GM12878 (cell line): ENCODE measurements around the gene ARID5B. TPM values are rescaled to one million over a fixed set of nuclear protein-coding genes. Genes with fewer than 3 reads are reported as not detected.

Experiments
- ATAC-seq: fragments of 200-7000 bp; cut with Tn5 transposase; 3 replicates; pipeline ENCODE4 v1.9.1; 2020; ENCODE audit warnings: mild to moderate bottlenecking, moderate library complexity
- BruUV-seq: library from RNA; stranded (reverse); fragments of 400-500 nt; replicated peaks from 2 replicates; lab custom pipeline; 2021; lab: Mats Ljungman, UMichigan
- CTCF ChIA-PET: fragments of 300-600 bp; sonication (Branson Sonifier 250); formaldehyde crosslinking; extraction: SDS; loops from one replicate; lab custom pipeline; 2021; ENCODE audit warnings: inconsistent platforms; lab: Yijun Ruan, JAX
- POLR2A ChIA-PET: fragments of 350-600 bp; formaldehyde crosslinking; extraction: SDS; loops from one replicate; lab custom pipeline; 2021; ENCODE audit warnings: inconsistent platforms; lab: Charles Lee
- RAD21 ChIA-PET: fragments of 300-600 bp; sonication (Branson Sonifier 250); formaldehyde crosslinking; loops from one replicate; lab custom pipeline; 2023; ENCODE audit warnings: antibody characterized with exemption; ENCODE audit not compliant: unreplicated experiment; lab: Charles Lee
- SMC1A ChIA-PET: fragments of 300-600 bp; sonication (Branson Sonifier 250); formaldehyde crosslinking; loops from one replicate; lab custom pipeline; 2023; ENCODE audit not compliant: unreplicated experiment, uncharacterized antibody; lab: Charles Lee
- DNase-seq: peaks from one replicate; pipeline ENCODE4 v3.0.0-alpha.2; 2011; ENCODE audit warnings: low read depth, low spot score
- FAIRE-seq: peaks from 3 replicates; lab custom pipeline; 2011; peaks lifted over from hg19 to GRCh38; lab: Jason Lieb, UNC
- H2AFZ ChIP-seq: 2 replicates; pipeline ENCODE4 v1.6.0; 2011; ENCODE audit warnings: low read depth, low read length, control low read depth; ENCODE audit not compliant: control insufficient read depth
- H3K27ac ChIP-seq: 2 replicates; pipeline ENCODE4 v1.5.1; 2011; ENCODE audit warnings: control low read depth; ENCODE audit not compliant: control insufficient read depth, insufficient read depth
- H3K27me3 ChIP-seq, 2 experiments: replicated peaks in 1 of 2; 2 replicates each; pipeline versions ENCODE4 v1.6.0 to v1.6.1; 2011; ENCODE audit warnings: low read length in 1 of 2; ENCODE audit not compliant: control insufficient read depth in 2 of 2, insufficient read depth in 2 of 2
- H3K36me3 ChIP-seq, 2 experiments: 2 replicates each; pipeline ENCODE4 v1.5.1; 2011; ENCODE audit warnings: low read length in 1 of 2; ENCODE audit not compliant: control insufficient read depth in 2 of 2, insufficient read depth in 2 of 2
- H3K4me1 ChIP-seq: 2 replicates; pipeline ENCODE4 v1.6.1; 2011; ENCODE audit warnings: mild to moderate bottlenecking, low read length, moderate library complexity, mixed read lengths; ENCODE audit not compliant: control insufficient read depth, insufficient read depth
- H3K4me2 ChIP-seq: 2 replicates; pipeline ENCODE4 v1.6.0; 2011; ENCODE audit warnings: control low read depth; ENCODE audit not compliant: control insufficient read depth, insufficient read depth
- H3K4me3 ChIP-seq: fragments of 200-600 bp; sonication (generic); 2 replicates; pipeline ENCODE4 v1.5.1; 2016
- H3K79me2 ChIP-seq: 2 replicates; pipeline ENCODE4 v1.6.0; 2011; ENCODE audit warnings: low read length; ENCODE audit not compliant: control insufficient read depth, insufficient read depth
- H3K9ac ChIP-seq: 2 replicates; pipeline ENCODE4 v1.8.0; 2011; ENCODE audit warnings: low read length, control low read depth, mixed read lengths; ENCODE audit not compliant: control insufficient read depth, insufficient read depth
- H3K9me3 ChIP-seq: replicated peaks from 3 replicates; pipeline ENCODE4 v1.5.1; 2011; ENCODE audit warnings: mild to moderate bottlenecking, low read length; ENCODE audit not compliant: control insufficient read depth, insufficient read depth
- H4K20me1 ChIP-seq: 2 replicates; pipeline ENCODE4 v1.6.0; 2011; ENCODE audit not compliant: control insufficient read depth, insufficient read depth
- BHLHE40 ChIP-seq, 2 experiments: fragments of 450-650 bp in 1 of 2; IDR thresholded peaks; 2 replicates each; pipeline ENCODE4 v1.6.1; 2011 to 2017; ENCODE audit warnings: low read depth in 2 of 2, borderline replicate concordance in 1 of 2, improper control_type of control experiment in 1 of 2, low read length in 1 of 2, mild to moderate bottlenecking in 1 of 2
- DPF2 ChIP-seq: fragments of 450-650 bp; IDR thresholded peaks from 2 replicates; pipeline ENCODE4 v1.6.1; 2017; ENCODE audit warnings: mild to moderate bottlenecking
- EED ChIP-seq: sonication (generic); IDR thresholded peaks from 2 replicates; pipeline ENCODE4 v1.6.1; 2016; ENCODE audit warnings: antibody characterized with exemption, low read depth
- HDAC6 ChIP-seq: fragments of 200-600 bp; sonication (generic); IDR thresholded peaks from one replicate; pipeline ENCODE4 v1.8.0; 2017; ENCODE audit warnings: antibody characterized with exemption; ENCODE audit not compliant: unreplicated experiment
- POLR2AphosphoS5 ChIP-seq: IDR thresholded peaks from 2 replicates; pipeline ENCODE4 v1.6.1; 2011; ENCODE audit warnings: mild to moderate bottlenecking, low read length, inconsistent platforms
- SMAD1 ChIP-seq: fragments of 450-650 bp; IDR thresholded peaks from 2 replicates; pipeline ENCODE4 v1.6.1; 2018; ENCODE audit warnings: mild to moderate bottlenecking, low read depth; ENCODE audit not compliant: partially characterized antibody
- YBX1 ChIP-seq: fragments of 450-650 bp; IDR thresholded peaks from 2 replicates; pipeline ENCODE4 v1.6.1; 2016; ENCODE audit warnings: antibody characterized with exemption
- ZSCAN29 ChIP-seq: fragments of 450-650 bp; IDR thresholded peaks from 2 replicates; pipeline ENCODE4 v1.6.1; 2017; ENCODE audit warnings: mild to moderate bottlenecking, moderate library complexity
- WGBS: methylation state at CpG from one replicate; pipeline ENCODE4 v1.1.6; 2016; ENCODE audit warnings: low lambda C conversion rate; ENCODE audit not compliant: insufficient replicate concordance, insufficient coverage; ENCODE audit errors: missing lambda C conversion rate; 5-methylcytosine and 5-hydroxymethylcytosine counted together
- in situ Hi-C: fragments of 300-500 bp; cut with MboI; formaldehyde crosslinking; loops from 9 replicates; pipeline ENCODE4 v1.14.3; 2018; ENCODE audit warnings: mixed read lengths
- intact Hi-C: fragments of 100-400 bp; cut with micrococcal nuclease; formaldehyde crosslinking; loops from one replicate; pipeline ENCODE4 v1.14.2; 2022; ENCODE audit not compliant: unreplicated experiment
- polyA plus RNA-seq, 11 experiments: library from polyadenylated mRNA; depleted of rRNA in 4 of 11; unstranded in 6 of 11; stranded (reverse) in 5 of 11; fragments of >200 nt; fragmentation: Nextera tagmentation in 4 of 11; fragmentation: Illumina TruSeq in 1 of 11; extraction: Ambion mirVana in 4 of 11; extraction: Trizol in 1 of 11; gene quantifications; 1 replicate in 1 of 11; 2 replicates in 10 of 11; pipeline versions ENCODE4 v1.2.1 to v1.2.3, GENCODE V29; 2011 to 2016; ENCODE audit warnings: inconsistent platforms in 2 of 11, missing spikeins in 2 of 11, low read depth in 1 of 11
- total RNA-seq, 4 experiments: library from RNA; depleted of rRNA in 3 of 4; stranded (reverse); fragments of >200 nt in 3 of 4; fragmentation: Illumina TruSeq in 1 of 4; extraction: Trizol in 1 of 4; gene quantifications; 2 replicates each; pipeline versions ENCODE4 v1.2.1 to v1.2.3, GENCODE V29; 2013 to 2021

ARID5B gene
- total and polyA plus RNA-seq, 10 of the 15 experiments (the other 5 are each of a cell fraction or from before 2014, with no cell fraction given), result 2.7 to 8.5 (median 6.1) TPM

DNA sequence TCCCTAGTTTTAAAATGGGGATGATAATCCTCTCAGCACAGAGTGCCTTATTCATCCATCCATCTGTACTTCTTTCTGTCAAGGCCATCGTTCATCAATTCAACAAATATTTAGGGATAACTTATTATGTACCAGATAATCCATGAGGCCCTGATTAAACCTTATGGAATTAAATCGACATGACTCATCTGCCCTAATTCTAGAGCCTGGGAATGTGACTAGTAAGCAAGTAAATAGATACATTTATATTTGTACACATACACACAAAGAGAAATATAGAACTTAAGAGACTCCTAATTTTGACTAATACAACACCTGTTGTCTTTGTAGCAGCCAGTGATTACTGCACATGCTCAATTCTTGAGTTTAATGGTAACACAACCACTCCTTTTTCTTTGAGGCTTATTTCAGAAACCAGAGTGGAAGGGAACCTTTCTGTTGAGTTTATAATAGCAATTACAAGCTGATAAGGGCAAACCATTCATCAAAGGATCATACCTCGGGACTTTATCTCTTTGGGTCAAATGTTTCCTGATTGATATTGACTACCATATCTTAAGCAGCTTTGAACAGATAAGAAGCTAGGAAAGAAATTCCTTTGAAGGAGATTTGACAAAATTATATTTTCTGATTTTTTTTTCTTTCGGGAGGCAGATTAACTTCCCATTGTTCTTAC is 122.7 kb downstream of the ARID5B start:
- H2AFZ ChIP-seq, result no peak overlapping the region
- no peak for ATAC-seq
- peaks cover 1 to 8% of the 10 kb centered on the region in 2 experiments; a peak in 2 of 4 replicates for H3K36me3 ChIP-seq
- RAD21 ChIA-PET, result interaction anchor here (1.4 kb wide), 1 partner anchor 122 kb away, joined by 3 read pairs; the partner anchor contains the start of gene ARID5B
- peak overlapping the region; percentile 27; the same call in 1 of the 2 replicates for H3K27ac ChIP-seq
- 62% methylated on average over 4 of the region's 4 CpGs for WGBS
- SMC1A ChIA-PET, result interaction anchor here (0.6 to 3.6 kb wide), 5 partner anchors 13 to 124 kb away, joined by 3 to 21 read pairs (median 3); no protein-coding TSS in a partner anchor
- intact Hi-C loops, result no loop called here
- H3K4me2 ChIP-seq, result no peak overlapping the region
- POLR2A ChIA-PET, result no interaction called here
- H3K9me3 ChIP-seq, result peaks cover 12% of the 10 kb centered on the region; the same call in 2 of the 3 replicates
- BruUV-seq, result no TSS peak
- no peak overlapping the region for H3K4me3 ChIP-seq
- no peak for TF ChIP-seq ZSCAN29
- no peak for TF ChIP-seq BHLHE40 (IDR thresholded peaks at IDR 0.05; ENCODE audit: borderline replicate concordance in 1 of 2, low read depth in 2 of 2, low read length in 1 of 2)
- no peak for TF ChIP-seq SMAD1
- no peak for TF ChIP-seq EED
- no peak for TF ChIP-seq POLR2AphosphoS5
- TF ChIP-seq DPF2, result no peak
- no peak for TF ChIP-seq YBX1
- TF ChIP-seq HDAC6, result no peak
- peaks cover 44% of the 10 kb centered on the region for H3K79me2 ChIP-seq
- DNase-seq, result no peak
- H3K4me1 ChIP-seq, result peaks cover 43% of the 10 kb centered on the region
- no peaks in the 10 kb centered on the region for H3K27me3 ChIP-seq
- H3K9ac ChIP-seq, result no peak overlapping the region
- in situ Hi-C loops, result no loop called here
- H4K20me1 ChIP-seq, result no peaks in the 10 kb centered on the region
- FAIRE-seq, result no peak
- CTCF ChIA-PET, result interaction anchor here (1.2 to 3.2 kb wide), 6 partner anchors 12 to 273 kb away, joined by 3 to 19 read pairs (median 6); no protein-coding TSS in a partner anchor
